HG03025 (cell line): ENCODE results near the gene SIX2.

ENCODE experiments used
- ATAC-seq: cut with Tn5 transposase; IDR thresholded peaks from one replicate; pipeline ENCODE4 v1.9.1; 2021; ENCODE audit warnings: mild to moderate bottlenecking, moderate library complexity; ENCODE audit not compliant: unreplicated experiment, low FRiP score

SIX2 gene

GRCh38 chr2:44972771-44973535 lies 36.3 kb downstream of the SIX2 start:
- ATAC-seq = no peak

- ATAC-seq = no peak
Measured at GRCh38 chr2:44970846-44971450, 38.3 kb downstream of the SIX2 start.

GRCh38 chr2:44969936-44970335 lies 39.3 kb downstream of the SIX2 start:
- ATAC-seq = no peak

GRCh38 chr2:44967727-44968432 lies 41.4 kb downstream of the SIX2 start:
- no peak for ATAC-seq

GRCh38 chr2:44967056-44967455 lies 42.2 kb downstream of the SIX2 start:
- ATAC-seq = no peak

- ATAC-seq = no peak
Measured at GRCh38 chr2:44965684-44966083, 43.6 kb downstream of the SIX2 start.

- ATAC-seq = no peak
Measured at GRCh38 chr2:44964752-44965236, 44.5 kb downstream of the SIX2 start.

GRCh38 chr2:44962176-44962695 lies 47.0 kb downstream of the SIX2 start:
- ATAC-seq = no peak

GRCh38 chr2:44960871-44961270 lies 48.4 kb downstream of the SIX2 start:
- ATAC-seq = no peak

- no peak for ATAC-seq
Measured at GRCh38 chr2:44959855-44960254, 49.4 kb downstream of the SIX2 start.

GRCh38 chr2:44957656-44958327 lies 51.5 kb downstream of the SIX2 start:
- no peak for ATAC-seq

GRCh38 chr2:44956843-44957242 lies 52.4 kb downstream of the SIX2 start:
- no peak for ATAC-seq

- no peak for ATAC-seq
Measured at GRCh38 chr2:44955593-44956392, 53.5 kb downstream of the SIX2 start.
